ENCODE data around the gene HIRA. TPM values are rescaled to one million over a fixed set of nuclear protein-coding genes. Genes with fewer than 3 reads are reported as not detected.

Gene HIRA
- total and polyA plus RNA-seq, 2 of the 8 experiments (the other 6 are each of a cell fraction or from before 2014, with no cell fraction given) = 34.9 to 67.2 TPM

GRCh38 chr22:19467912-19468311, 36.4 kb upstream of the HIRA start:
- Histone ChIP-seq H3K4me2 (ENCODE audit: insufficient read depth in 1 of 2, low read depth in 2 of 2, low read length in 2 of 2) (no peak overlapping the region), H2BK12ac (ENCODE audit: low read depth, low read length) (no peak overlapping the region), H2BK120ac (replicated peaks; ENCODE audit: low read depth, low read length) (no peak overlapping the region), H3K4ac (replicated peaks; ENCODE audit: insufficient read length, low read depth, low read length) (no peak overlapping the region), H3K23ac (ENCODE audit: insufficient read length) (no peak overlapping the region), H4K8ac (ENCODE audit: extremely low read depth, insufficient read depth, low read length) (no peak overlapping the region), H3K9ac (replicated peaks in 1 of 4; ENCODE audit: extremely low read depth in 1 of 4, low read depth in 3 of 4, low read length in 3 of 4) (no peak overlapping the region), H2BK15ac (ENCODE audit: low read length) (no peak overlapping the region), H3K18ac (ENCODE audit: extremely low read depth, low read length) (no peak overlapping the region), H3K14ac (ENCODE audit: insufficient read length) (no peak overlapping the region), H3K56ac (replicated peaks; ENCODE audit: insufficient read length, low read depth, low read length) (no peak overlapping the region), H3K4me3 (ENCODE audit: extremely low read depth in 1 of 4, insufficient read depth in 2 of 4, low read depth in 3 of 4, low read length in 4 of 4) (no peak overlapping the region), H3K27me3 (replicated peaks in 1 of 4; ENCODE audit: control insufficient read depth in 3 of 4, extremely low read depth in 1 of 4, insufficient read depth in 3 of 4, low read length in 3 of 4) (no peaks in the 10 kb centered on the region), H2BK5ac (ENCODE audit: low read depth, low read length) (no peak overlapping the region), H3K79me2 (ENCODE audit: control insufficient read depth in 1 of 2, insufficient read depth in 2 of 2, low read length in 2 of 2) (no peaks in the 10 kb centered on the region), H4K5ac (ENCODE audit: insufficient read length, low read depth, low read length) (no peak overlapping the region), H3K36me3 (ENCODE audit: control insufficient read depth in 2 of 4, insufficient read depth in 4 of 4, low read length in 3 of 4) (peaks cover 30 to 69% (median 56%) of the 10 kb centered on the region in 4 experiments), H2AFZ (ENCODE audit: low read length) (no peak overlapping the region), H3K23me2 (ENCODE audit: low read depth, low read length) (no peaks in the 10 kb centered on the region), H3K4me1 (replicated peaks in 1 of 4; ENCODE audit: control insufficient read depth in 3 of 4, insufficient read depth in 4 of 4, low read length in 3 of 4) (no peaks in the 10 kb centered on the region), H4K91ac (replicated peaks; ENCODE audit: insufficient read length, low read length) (no peak overlapping the region), H2AK5ac (ENCODE audit: low read depth, low read length) (no peak overlapping the region), H3K27ac (ENCODE audit: low read depth, low read length) (no peak overlapping the region), H3K9me3 (ENCODE audit: insufficient read depth in 2 of 2, low read depth in 1 of 2, low read length in 1 of 2) (no peaks in the 10 kb centered on the region), H2BK20ac (ENCODE audit: low read length) (no peak overlapping the region), H3K79me1 (ENCODE audit: low read depth, low read length) (peaks cover 2% of the 10 kb centered on the region; the same call in 1 of the 2 replicates), H4K20me1 (replicated peaks in 1 of 2; ENCODE audit: control insufficient read depth in 1 of 2, insufficient read depth in 2 of 2, low read length in 2 of 2) (peaks cover 0 to 19% of the 10 kb centered on the region in 2 experiments)
- FAIRE-seq (no peak), DNase-seq (ENCODE audit: low read depth in 1 of 2, low spot score in 2 of 2) (no peak)
- WGBS, 2 experiments (ENCODE audit: extremely low coverage in 1 of 2, insufficient coverage in 1 of 2, insufficient read length in 1 of 2, insufficient replicate concordance in 2 of 2, low coverage in 1 of 2, low lambda C conversion rate in 2 of 2, missing lambda C conversion rate in 1 of 2) = 91% methylated on average over 6 of the region's 6 CpGs; no CpG with 5 or more reads in 1 of the 2 experiments
- ChIA-PET CTCF (ENCODE audit: partially characterized antibody) (interaction anchor here (0.9 to 1.0 kb wide), 3 partner anchors 16 to 263 kb away, joined by 3 read pairs; no protein-coding TSS in a partner anchor), POLR2A (ENCODE audit: partially characterized antibody) (interaction anchor here (0.7 to 1.0 kb wide), 2 partner anchors 17 to 137 kb away, joined by 3 to 4 read pairs; no protein-coding TSS in a partner anchor)
- TF ChIP-seq BACH1 (IDR thresholded peaks at IDR 0.05; ENCODE audit: low read length) (no peak), FOSL1 (IDR thresholded peaks at IDR 0.05; ENCODE audit: insufficient read depth, low read depth, low read length) (no peak), USF2 (IDR thresholded peaks at IDR 0.05; ENCODE audit: low read length) (no peak), CBX5 (IDR thresholded peaks at IDR 0.05; ENCODE audit: low read depth, low read length) (no peak), HDAC6 (IDR thresholded peaks at IDR 0.05; ENCODE audit: low read depth, low read length) (no peak), SP1 (IDR thresholded peaks at IDR 0.05; ENCODE audit: low read depth, low read length) (no peak), CREB1 (IDR thresholded peaks at IDR 0.05) (no peak), SIN3A (conservative IDR thresholded peaks at IDR 0.05 in 1 of 2, IDR thresholded peaks at IDR 0.05 in 1 of 2; ENCODE audit: low read depth in 1 of 2, low read length in 2 of 2) (no peak), NRF1 (IDR thresholded peaks at IDR 0.05; ENCODE audit: low read depth, low read length) (no peak), RFX5 (IDR thresholded peaks at IDR 0.05; ENCODE audit: borderline replicate concordance, low read depth, low read length) (no peak), ATF3 (IDR thresholded peaks at IDR 0.05; ENCODE audit: insufficient read depth, low read depth, low read length) (no peak), SIX5 (IDR thresholded peaks at IDR 0.05; ENCODE audit: low read depth, low read length) (no peak), CBX8 (IDR thresholded peaks at IDR 0.05; ENCODE audit: borderline replicate concordance, low read depth, low read length) (no peak)
